GM19025 (cell line): ENCODE measurements around the gene PIK3CB.
"Not testable (repeated sequence)": the region's sequence is repeated elsewhere in the genome, so short reads cannot be mapped to it uniquely, and the experiment has no call there.

ENCODE experiments used
- ATAC-seq: cut with Tn5 transposase; IDR thresholded peaks from one replicate; pipeline ENCODE4 v1.9.1; 2021; ENCODE audit warnings: mild to moderate bottlenecking, low read depth, moderate library complexity; ENCODE audit not compliant: unreplicated experiment

Gene PIK3CB

DNA sequence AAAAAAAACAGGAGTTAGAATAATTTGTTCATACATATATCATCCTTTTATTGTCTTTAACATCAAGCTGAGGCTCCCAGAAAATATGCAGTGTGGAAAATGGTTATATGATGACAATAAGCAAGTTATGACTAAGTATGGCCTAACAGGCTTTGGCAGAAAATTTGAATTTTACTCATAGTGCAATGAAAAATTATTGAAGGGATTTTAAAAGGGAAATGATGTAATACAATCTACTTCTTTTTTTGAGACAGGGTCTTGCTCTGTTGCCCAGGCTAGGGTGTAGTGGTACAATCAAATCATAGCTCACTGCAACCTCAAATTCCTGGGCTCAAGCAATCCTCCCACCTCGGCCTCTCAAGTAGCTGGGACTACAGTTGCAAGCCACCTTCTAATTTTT, 147.5 kb downstream of the PIK3CB start:
- peak; percentile 18 for ATAC-seq

DNA sequence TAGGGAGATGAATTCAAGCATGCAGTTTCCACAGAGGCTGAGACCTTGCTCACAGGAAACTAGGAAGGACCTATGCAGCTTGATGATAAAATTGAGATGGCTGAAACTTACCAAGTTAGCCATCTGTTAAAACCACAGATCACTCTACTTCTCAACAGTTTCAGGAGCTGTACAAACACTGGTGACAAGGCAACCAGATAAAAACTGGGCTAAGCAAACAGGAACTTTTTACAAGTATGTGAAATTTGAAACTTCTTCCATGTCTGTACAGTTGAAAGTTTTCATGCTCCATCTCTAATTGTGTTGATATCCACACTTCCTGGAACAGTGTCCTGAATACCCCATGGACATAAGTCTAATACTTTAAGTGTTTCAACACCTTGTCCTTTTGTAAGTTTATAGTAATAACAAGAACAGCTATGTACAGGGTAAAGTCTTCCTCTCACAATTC, 147.9 kb downstream of the PIK3CB start:
- peak; percentile 92 for ATAC-seq

DNA sequence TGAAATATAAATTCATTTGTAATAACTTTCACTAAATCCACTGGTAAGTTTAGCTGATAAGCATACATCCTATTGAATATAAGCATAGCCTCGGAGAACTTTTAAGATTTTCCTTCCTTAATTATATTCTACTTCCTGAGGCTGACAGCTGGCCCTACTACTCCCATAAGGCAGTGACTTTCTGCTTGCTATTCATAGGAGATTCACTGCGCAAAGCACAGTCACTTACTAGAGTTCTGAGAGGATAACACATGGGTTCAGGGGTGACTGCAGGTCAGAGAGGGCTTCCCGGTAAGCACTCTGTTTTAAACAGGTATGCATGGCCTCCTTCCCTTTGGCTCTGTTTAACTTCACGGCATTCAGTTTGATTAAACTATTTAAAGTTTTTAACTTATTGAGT, 150.3 kb downstream of the PIK3CB start:
- no peak for ATAC-seq

DNA sequence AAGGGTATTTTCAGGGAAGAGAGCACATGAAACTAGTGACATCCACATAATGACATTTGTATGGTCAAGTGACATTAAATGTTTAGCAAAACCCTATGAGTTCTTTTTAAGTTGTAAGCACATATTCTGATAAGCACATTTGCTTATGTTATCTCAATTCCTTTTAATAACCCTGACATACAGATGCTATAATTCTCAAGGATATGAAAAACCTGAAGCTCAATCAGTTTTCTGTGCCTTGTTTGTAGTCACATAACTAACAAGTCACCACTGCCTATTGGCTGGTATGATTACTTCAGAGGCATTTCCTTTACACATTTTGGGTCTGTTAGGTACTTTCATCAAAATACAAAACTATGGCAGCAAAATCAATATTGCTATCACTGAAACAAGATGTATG, 152.1 kb downstream of the PIK3CB start:
- ATAC-seq: no peak

DNA sequence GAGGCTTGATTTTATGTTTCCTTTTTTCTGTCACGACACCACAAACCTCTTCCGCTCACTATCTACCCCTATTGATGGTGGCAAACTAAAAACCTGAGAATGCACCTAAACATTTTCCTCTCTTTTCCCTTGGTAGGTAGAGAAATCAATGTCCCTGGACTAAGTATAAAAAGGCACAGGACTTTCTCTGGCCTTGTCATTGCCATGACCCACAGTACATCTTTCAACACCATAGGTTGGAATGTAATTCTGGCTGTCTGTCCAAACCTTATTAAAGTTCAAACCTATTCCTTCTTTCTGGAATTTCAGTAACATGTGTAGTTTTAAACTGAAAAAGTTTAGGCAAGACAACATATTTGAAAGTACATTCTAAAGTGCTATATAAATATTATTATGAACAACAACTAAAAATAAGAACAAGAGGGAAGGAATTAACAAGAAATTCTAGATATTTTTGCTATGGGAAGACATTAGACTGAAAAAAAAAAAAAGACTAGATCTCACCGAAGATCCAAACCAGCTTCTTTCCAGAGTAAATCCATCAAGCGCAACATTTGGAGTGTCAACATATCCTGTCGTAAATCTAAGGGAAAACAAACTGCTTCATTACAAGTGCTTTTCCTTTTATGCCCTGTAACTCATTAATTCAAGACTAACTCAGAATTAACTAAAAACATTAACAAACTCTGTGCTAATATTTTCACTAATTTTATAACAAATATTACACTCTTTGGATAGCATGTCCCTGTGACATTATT, 153.1 kb downstream of the PIK3CB start:
- ATAC-seq: no peak

DNA sequence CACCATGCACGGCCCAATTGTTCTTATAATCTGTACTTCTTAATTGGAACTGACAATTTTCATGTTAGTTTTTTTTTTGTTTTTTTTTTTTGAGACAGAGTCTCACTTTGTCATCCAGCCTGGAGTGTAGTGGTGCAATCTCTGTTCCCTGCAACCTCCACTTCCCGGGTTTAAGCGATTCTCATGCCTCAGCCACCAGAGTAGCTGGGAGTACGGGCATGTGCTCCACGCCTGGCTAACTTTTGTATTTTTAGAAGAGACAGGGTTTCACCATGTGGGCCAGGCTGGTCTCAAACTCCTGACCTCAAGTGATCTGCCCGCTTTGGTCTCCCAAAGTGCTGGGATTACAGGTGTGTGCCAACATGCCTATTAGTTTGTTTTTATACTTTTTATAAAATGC, 153.8 kb downstream of the PIK3CB start:
- ATAC-seq: not testable (repeated sequence)

DNA sequence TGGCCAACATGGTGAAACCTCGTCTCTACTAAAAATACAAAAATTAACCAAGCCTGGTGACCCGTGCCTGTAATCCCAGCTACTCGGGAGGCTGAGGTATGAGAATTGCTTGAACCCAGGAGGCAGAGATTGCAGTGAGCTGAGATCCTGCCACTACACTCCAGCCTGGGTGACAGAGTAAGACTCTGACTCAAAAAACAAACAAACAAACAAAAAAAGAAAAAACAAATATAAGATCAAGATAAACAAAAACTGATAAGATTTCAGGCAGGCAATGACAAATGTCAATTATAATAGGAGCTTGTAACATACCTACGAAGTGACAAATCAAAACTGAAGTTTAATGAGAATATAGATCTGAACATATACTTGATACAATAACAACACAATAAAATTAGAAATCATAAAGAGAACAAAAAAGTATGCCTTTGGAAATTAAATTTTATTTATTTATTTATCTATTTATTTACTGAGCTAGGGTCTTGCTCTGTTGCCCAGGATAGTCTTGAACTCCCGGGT, 155.8 kb downstream of the PIK3CB start:
- ATAC-seq: no peak

DNA sequence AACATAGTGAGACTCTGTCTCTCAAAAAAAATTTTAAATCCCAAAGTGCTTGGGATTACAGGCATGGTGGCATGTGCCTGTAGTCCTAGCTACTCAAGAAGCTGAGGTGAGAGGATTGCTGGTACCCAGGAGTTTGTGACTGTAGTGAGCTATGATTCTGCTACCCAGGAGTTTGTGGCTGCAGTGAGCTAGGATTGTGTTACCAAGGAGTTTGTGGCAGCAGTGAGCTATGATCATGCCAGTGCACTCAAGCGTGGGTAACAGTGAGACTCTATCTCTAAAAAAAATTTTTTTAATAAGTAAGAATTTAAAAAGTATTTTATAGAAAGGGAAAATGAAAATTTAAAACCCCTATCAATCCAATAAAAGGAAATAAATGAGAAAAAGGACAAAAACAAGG, 156.6 kb downstream of the PIK3CB start:
- ATAC-seq: no peak

DNA sequence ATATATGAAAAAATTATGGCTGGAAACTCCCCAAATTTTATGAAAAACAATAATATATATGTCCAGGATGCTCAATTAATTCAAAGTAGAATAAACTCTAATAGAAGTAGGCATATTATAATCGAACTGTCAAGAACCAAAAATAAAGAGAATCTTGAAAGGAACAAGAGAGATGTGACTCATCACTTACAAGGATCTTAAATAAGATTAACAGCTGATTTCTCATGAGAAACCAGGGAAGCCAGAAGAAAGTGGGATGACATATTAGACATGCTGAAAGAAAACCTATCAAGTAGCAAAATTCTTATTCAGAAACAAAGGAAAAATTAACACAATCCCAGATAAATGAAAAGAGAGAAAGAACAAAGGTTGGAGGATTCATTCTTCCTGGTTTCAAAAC, 159.3 kb downstream of the PIK3CB start:
- no peak for ATAC-seq

DNA sequence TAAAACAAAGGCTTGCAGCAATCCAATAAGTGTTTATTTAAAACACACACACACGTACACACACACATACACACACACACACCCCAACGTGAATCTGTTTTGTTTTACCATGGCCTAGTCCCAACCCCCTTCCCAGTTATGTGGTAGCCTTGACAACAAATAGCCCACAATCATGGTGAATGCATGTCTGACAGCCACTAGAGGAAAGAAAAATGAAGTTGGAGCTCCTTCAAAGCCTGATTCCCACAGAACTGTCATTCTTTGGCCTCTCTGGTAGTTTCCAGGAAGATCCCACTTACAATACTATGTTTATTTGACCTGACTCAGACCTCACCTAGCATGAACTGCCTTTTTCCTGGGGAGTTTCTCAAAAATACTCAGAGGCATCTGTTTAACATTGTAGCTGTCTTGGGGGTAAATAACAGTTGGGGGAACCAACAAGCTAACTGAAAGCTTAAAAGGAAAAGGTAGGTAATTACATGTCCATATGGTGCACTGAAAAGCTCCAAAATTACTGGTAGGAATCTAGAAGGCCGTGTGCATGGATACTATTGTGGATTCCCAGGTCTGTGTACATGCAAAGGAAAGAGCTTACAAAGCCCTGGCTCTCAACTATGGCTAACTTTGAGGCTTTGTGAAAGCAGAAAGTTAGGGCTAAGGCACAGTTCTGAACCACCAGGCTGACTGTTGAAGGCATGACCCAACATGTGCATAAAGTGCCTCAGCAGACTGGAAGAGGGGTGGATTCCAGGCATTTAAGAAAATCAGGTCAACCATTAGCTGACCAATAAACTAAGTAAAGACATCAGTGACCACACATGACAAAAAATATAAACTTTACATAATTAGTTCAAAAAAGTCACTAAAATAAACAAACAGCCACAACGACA, 160.8 kb downstream of the PIK3CB start:
- no peak for ATAC-seq

DNA sequence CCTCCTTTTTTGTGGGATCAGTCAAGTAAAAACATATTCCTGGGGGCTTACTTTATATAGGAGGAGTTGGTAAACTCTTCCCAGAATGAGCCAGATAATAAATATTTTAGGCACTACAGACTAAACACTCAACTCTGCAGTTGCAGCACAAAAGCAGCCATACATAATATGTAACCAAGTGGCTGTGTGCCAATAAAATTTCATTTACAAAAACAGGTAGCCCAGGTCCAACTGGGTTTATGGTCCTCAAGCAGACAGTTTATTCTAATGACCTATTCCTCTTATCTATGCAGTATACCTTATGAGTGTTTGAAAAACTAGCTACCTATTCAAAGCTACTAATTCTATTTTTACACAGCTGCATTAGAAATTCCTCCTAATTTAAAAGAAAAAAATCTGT, 164.3 kb downstream of the PIK3CB start:
- no peak for ATAC-seq

DNA sequence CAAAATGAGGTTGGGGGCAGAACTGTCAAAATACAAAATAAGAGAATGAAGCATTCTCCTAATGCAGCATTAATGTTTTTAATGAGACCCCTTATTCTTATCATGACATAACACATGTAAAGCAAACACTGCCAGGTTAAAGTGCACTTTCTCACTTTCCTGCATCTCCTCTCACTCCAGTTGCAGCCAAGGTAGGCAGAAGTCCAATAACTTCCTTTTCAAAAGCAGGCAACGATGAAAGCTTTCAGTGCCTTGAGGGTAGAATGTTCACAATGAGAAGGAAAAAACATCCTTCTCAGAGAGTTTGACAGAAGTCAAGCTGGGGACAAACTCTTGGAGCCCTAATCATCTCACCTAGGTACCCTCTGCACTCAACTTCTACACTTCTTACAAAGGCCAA, 166.6 kb downstream of the PIK3CB start:
- ATAC-seq: no peak

DNA sequence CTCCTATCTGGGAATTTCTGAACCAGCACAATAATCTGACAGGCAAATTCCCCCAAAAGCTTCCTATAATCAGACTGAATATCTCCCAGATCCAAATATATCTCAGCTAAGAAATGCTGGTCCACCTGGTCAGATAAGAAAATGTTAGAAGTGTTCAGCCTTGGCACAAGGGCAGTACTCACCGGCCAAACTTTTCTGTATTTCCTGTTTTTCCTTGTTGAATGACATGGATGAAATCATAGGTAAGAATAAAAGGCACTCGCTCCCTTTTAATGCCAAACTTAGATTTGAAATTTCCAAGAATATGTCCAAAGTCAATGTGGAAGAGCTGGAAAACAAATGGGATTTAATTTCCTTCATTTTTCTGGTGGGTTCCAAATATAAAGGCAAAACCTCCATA, 177.2 kb downstream of the PIK3CB start:
- ATAC-seq: no peak

DNA sequence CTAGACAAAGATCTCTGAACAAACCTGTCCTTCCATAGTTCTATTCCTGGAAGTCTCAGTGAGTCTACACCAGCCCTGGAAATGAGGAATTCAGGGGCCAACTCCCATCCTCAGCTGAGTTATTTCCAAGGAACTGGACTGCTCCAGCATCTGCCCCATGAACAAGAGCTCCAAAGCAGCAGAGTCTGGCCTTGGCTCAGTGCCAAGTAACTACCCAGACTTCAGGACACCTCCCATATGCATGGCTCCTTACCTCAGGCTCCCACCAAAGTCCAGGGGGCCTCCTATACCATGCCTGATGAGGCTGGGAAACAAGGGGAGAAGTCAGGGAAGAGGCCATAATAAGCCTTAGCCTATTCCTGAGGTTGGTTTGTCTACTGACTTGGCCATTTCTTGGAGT, 181.2 kb downstream of the PIK3CB start:
- ATAC-seq: no peak

DNA sequence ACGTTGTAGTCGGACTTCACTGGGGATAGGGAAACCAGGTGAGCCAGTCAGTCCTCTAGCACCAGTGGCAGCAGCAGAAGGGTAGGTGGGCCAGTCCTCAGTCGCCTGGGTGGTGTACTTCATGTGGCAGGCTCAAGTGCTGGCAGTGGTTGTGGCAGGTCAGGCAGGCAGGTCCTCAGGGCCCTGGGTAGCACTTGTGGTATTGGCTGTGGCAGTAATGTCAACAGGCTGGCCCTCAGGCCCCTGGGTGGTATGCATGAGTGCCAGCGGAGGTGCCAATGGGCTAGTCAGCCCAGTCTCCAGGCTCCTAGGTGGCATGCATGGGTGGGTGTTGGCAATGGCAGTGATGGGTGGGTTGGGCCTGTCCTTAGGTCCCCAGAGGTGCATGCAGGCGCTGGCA, 185.6 kb downstream of the PIK3CB start:
- ATAC-seq: no peak

DNA sequence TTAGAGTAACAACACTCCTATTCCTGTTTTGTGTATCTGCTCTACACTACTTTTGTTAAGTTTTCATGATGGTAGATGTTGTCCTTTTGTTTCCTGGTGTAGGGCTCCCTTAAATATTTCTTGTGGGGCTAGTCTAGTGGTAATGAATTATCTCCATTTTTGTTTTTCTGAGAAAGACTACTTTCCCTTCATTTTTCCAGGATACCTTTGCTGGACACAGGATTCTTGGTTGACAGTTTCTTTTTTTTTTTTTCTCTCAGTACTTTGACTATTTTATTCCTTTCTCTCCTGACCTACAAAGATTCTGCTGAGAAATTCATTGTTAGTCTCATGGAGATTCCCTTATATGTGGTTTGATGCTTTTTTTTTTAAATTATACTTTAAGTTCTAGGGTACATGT, 188.2 kb downstream of the PIK3CB start:
- ATAC-seq: no peak

DNA sequence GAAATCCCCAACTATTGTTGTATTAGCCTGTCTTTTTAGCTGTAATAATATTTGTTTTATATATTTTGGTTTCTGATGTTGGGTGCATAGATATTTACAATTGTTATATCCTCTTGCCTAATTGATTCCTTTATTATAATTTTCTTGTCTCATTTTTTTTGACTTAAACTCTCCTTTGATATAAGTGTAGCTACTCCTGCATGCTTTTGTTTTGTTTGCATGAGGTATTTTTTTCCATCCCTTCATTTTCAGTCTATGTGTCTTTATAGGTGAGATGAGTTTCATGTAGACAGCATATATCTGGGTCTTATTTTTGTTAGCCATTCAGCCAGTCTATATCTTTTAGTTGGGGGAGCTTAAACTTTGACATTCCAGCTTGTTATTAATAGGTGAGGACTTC, 188.7 kb downstream of the PIK3CB start:
- no peak for ATAC-seq

DNA sequence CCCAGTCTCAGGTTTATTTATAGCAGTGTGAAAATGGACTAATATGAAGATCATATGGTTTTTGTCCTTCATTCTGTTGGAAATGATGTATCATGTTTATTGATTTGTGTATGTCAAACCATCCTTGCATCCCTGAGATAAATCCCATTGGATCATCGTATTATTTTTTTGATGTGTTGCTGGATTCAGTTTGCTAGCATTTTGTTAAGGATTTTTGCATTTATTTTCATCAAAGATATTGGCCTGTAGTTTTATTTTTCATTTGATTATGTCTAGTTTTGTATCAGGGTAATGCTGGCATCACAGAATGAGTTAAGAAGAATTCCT, 191.8 kb downstream of the PIK3CB start:
- no peak for ATAC-seq

DNA sequence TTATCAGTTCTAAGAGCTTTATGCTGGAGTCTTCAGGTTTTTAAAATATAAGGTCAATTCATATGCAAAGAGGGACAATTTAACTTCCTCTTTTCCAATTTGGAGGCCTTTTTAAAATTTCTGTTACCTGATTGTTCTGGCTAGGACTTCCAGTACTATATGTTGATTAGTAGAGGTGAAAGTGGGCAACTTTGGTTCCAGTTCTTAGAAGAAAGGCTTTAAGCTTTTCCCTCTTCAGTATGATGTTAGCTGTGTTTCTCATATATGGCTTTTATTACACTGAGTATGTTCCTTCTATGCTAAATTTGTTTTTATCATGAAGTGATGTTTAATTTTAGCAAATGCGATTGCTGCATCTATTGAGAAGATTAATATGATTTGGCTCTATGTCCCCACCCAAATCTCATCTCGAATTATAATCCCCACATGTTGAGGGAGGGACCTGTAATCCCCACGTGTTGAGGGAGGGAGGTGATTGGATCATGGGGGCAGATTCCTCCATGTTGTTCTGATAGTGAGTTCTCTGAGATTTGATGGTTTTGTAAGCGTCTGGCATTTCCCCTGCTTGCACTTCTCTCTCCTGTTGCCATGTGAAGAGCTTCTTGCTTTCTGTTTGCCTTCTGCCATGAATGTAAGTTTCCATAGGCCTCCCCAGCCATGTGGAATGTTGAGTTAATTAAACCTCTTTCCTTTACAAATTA, 192.4 kb downstream of the PIK3CB start:
- no peak for ATAC-seq

DNA sequence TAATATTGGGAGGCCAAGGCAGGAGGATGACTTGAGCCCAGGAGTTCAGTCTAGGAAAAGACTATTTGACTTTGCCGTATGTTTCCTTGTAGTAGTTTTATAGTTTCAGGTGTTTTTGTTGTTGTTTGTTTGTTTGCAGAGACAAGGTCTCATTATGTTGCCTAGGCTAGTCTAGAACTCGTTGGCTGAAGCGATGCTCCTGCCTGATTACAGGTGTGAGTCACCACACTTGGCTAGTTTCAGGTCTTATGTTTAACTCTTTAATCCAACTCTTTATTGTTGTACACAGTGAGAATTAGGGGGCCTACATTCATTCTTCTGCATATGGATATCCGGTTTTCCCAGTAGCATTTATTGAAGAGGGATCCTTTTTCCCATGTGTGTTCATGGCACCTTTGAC, 194.2 kb downstream of the PIK3CB start:
- no peak for ATAC-seq

DNA sequence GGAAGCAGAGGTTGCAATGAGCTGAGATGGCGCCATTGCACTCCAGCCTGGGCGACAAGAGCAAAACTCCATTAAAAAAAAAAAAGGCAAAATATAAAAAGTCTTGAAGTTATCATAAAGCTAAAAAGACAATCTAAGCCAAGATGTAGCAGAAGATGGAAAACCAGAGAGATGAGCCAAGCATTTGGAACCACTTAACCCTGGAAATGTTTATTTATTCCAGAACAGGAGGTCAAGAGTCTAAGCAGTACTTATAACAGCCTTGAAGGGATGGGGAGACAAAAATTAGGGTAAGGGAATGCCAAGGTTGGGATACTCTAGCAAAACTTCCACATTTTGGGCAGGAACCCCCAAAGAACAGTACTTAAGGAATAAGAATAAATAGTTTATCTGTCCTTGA, 196.1 kb downstream of the PIK3CB start:
- no peak for ATAC-seq
